ENCODE results near the gene ABCC8.

GRCh38 chr11:17423533-17424310 is 52.9 kb downstream of the ABCC8 start:
- no peak for TF ChIP-seq CTCF (IDR thresholded peaks at IDR 0.05)
- no peak for TF ChIP-seq EP300 (IDR thresholded peaks at IDR 0.05; ENCODE audit: low read depth)

Measured in transverse colon (tissue), 3 donors.